CD4-positive, alpha-beta T cell (primary cell): ENCODE data around the gene DTNB. TPM values are rescaled to one million over a fixed set of nuclear protein-coding genes. Genes with fewer than 3 reads are reported as not detected.
A peak's percentile ranks its signal among the peaks of the same experiment; 100 is the strongest.

Experiments
- ATAC-seq: fragments of 200-7000 bp; cut with Tn5 transposase; one replicate; pipeline ENCODE4 v1.10.0; 2022; ENCODE audit warnings: mild to moderate bottlenecking; ENCODE audit not compliant: poor library complexity
- CTCF ChIA-PET: fragments of 350-600 bp; sonication (Branson Sonifier 250); formaldehyde crosslinking; loops from one replicate; lab custom pipeline; 2021; ENCODE audit warnings: antibody characterized with exemption, inconsistent platforms; lab: Charles Lee
- POLR2A ChIA-PET: fragments of 350-600 bp; sonication (Branson Sonifier 250); formaldehyde crosslinking; loops from one replicate; lab custom pipeline; 2021; ENCODE audit warnings: antibody characterized with exemption, inconsistent platforms; lab: Charles Lee
- DNase-seq, 14 experiments: peaks; one replicate each; pipeline ENCODE4 v3.0.0-alpha.2; 2013 to 2020; ENCODE audit warnings: mixed read lengths in 2 of 14
- H3K27ac ChIP-seq, 2 donors: one replicate each; pipeline versions ENCODE4 v1.5.1 to v1.7.0; 2013; ENCODE audit warnings: low read length in 2 of 2, low read depth in 1 of 2, mild to moderate bottlenecking in 1 of 2
- H3K27me3 ChIP-seq, 2 experiments: 1 replicate in 1 of 2; 2 replicates in 1 of 2; pipeline versions ENCODE4 v1.6.1 to v1.7.0; 2013; ENCODE audit warnings: low read length in 2 of 2, control low read depth in 1 of 2, mild to moderate bottlenecking in 1 of 2, moderate library complexity in 1 of 2; ENCODE audit not compliant: insufficient read depth in 2 of 2, control insufficient read depth in 1 of 2
- H3K36me3 ChIP-seq: one replicate; pipeline ENCODE4 v1.6.1; 2013; ENCODE audit warnings: low read length, control low read depth; ENCODE audit not compliant: insufficient read depth
- H3K4me1 ChIP-seq: one replicate; pipeline ENCODE4 v1.6.1; 2013; ENCODE audit warnings: low read length, control low read depth; ENCODE audit not compliant: insufficient read depth
- H3K4me3 ChIP-seq: one replicate; pipeline ENCODE4 v1.5.1; 2013; ENCODE audit warnings: mild to moderate bottlenecking, low read length, moderate library complexity
- H3K9me3 ChIP-seq, 2 experiments: 1 replicate in 1 of 2; 2 replicates in 1 of 2; pipeline versions ENCODE4 v1.6.1 to v1.7.0; 2013; ENCODE audit warnings: low read length in 2 of 2, mild to moderate bottlenecking in 2 of 2, control low read depth in 1 of 2, moderate library complexity in 1 of 2; ENCODE audit not compliant: control insufficient read depth in 1 of 2, insufficient read depth in 1 of 2
- H3K27ac Mint-ChIP-seq: one replicate; pipeline ENCODE4 v1.8.0; 2020; ENCODE audit warnings: mixed read lengths
- H3K27me3 Mint-ChIP-seq: one replicate; pipeline ENCODE4 v1.8.0; 2021; ENCODE audit warnings: mixed read lengths
- H3K36me3 Mint-ChIP-seq: one replicate; pipeline ENCODE4 v1.8.0; 2021; ENCODE audit warnings: low read depth, mixed read lengths
- H3K4me1 Mint-ChIP-seq: one replicate; pipeline ENCODE4 v1.8.0; 2021; ENCODE audit warnings: low read depth, mixed read lengths
- H3K4me3 Mint-ChIP-seq: one replicate; pipeline ENCODE4 v1.8.0; 2020; ENCODE audit warnings: mild to moderate bottlenecking, mixed read lengths
- H3K9me3 Mint-ChIP-seq: one replicate; pipeline ENCODE4 v1.8.0; 2020; ENCODE audit warnings: mixed read lengths
- CTCF ChIP-seq: fragments of 200-600 bp; IDR thresholded peaks from one replicate; pipeline ENCODE4 v1.8.0; 2022; ENCODE audit warnings: antibody characterized with exemption, mild to moderate bottlenecking
- intact Hi-C, 2 experiments: fragments of 100-400 bp; cut with DNase I in 1 of 2; cut with micrococcal nuclease in 1 of 2; formaldehyde crosslinking; loops; one replicate each; pipeline versions ENCODE4 v1.15.1 to v1.9.0; 2023 to 2025; cut with DNase I, micrococcal nuclease
- total RNA-seq, 174 experiments: library from RNA in 2 of 174; stranded (reverse) in 2 of 174; gene quantifications; one replicate each; pipeline ENCODE4 v1.2.3 and lab custom pipeline; 2021 to 2026

Gene DTNB
- total RNA-seq, 2 experiments from 2014 or later, result 30.1 to 33.6 TPM

- Mint-ChIP-seq H3K4me3 (no peak overlapping the region), H3K9me3 (no peaks in the 10 kb centered on the region), H3K4me1 (peaks cover 4% of the 10 kb centered on the region), H3K36me3 (no peaks in the 10 kb centered on the region), H3K27me3 (peaks cover 4% of the 10 kb centered on the region), H3K27ac (no peak overlapping the region)
- Histone ChIP-seq H3K4me1 (no peaks in the 10 kb centered on the region), H3K36me3 (no peaks in the 10 kb centered on the region), H3K27ac (no peak overlapping the region), H3K4me3 (no peak overlapping the region), H3K9me3 (no peaks in the 10 kb centered on the region), H3K27me3 (no peaks in the 10 kb centered on the region)
- no peak for DNase-seq
- TF ChIP-seq CTCF, result no peak
- ChIA-PET POLR2A (no interaction called here), CTCF (interaction anchor here (4.4 kb wide), 1 partner anchor 94 kb away, joined by 45 read pairs; no protein-coding TSS in a partner anchor)
- ATAC-seq, result no peak
- intact Hi-C loops, result no loop called here
These were observed 28.4 kb upstream of the DTNB start for GRCh38 chr2:25701801-25702200.

DNA sequence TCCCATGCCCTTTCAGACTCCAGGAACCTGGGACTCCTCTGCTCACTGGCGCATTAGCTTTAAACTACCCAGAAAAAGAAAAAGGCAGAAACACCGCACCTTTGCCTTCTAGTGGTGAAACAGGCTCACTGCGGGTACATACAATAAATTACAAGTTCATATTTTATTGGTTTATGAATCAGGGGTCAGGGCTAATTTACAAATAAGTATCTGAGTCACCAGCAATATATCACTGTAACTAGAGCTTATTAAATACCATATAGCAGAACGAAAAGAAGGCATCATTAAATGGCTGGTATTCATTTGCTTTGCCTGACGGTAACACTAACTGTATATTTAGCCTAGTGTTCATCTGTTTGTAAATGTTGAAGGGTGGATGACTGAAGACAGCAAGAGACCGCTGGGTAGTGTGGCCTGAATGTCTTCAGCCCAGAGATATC lies 26.9 kb upstream of the DTNB start:
- Mint-ChIP-seq H3K36me3 (no peaks in the 10 kb centered on the region), H3K4me1 (peaks cover 4% of the 10 kb centered on the region), H3K27me3 (peaks cover 4% of the 10 kb centered on the region), H3K27ac (no peak overlapping the region), H3K4me3 (no peak overlapping the region), H3K9me3 (no peaks in the 10 kb centered on the region)
- Histone ChIP-seq H3K4me3 (no peak overlapping the region), H3K36me3 (no peaks in the 10 kb centered on the region), H3K27me3 (no peaks in the 10 kb centered on the region), H3K4me1 (no peaks in the 10 kb centered on the region), H3K9me3 (no peaks in the 10 kb centered on the region), H3K27ac (no peak overlapping the region)
- ChIA-PET CTCF (interaction anchor here (0.7 to 4.4 kb wide), 7 partner anchors 28 to 386 kb away, joined by 3 to 45 read pairs (median 3); no protein-coding TSS in a partner anchor), POLR2A (interaction anchor here (1.3 to 2.0 kb wide), 2 partner anchors 43 to 94 kb away, joined by 3 to 10 read pairs; no protein-coding TSS in a partner anchor)
- peak; percentile 77 for TF ChIP-seq CTCF
- intact Hi-C loops, result loop anchor here (1.0 kb wide), 2 partner anchors 27 to 93 kb away; partner anchors contain the start of gene DTNB (in 1 of the 2)
- ATAC-seq, result peak; percentile 70
- DNase-seq, result peak in 8 of 14 experiments; percentile 4 to 55 (median 26)

DNA sequence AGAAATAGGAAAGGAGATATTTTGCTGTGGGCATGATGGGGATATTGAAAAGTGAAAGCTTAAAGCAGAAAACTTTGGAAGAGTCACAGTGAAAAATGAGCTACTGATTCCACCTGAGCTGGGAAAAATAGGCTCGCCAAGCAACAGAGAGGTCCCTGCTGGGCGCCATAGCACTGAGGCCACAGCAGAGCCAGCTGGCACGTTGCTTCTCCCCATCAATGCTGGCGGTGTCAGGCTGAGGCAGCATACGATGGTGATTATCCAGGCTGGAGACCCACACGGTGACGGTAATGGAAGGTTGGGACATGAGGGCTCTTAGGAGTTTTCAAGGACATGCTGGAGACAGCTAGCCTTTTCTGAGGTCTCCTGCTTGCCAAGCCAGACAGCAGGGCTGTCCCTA lies 25.8 kb upstream of the DTNB start:
- no peak for TF ChIP-seq CTCF
- CTCF ChIA-PET, result interaction anchor here (4.4 kb wide), 1 partner anchor 92 kb away, joined by 45 read pairs; no protein-coding TSS in a partner anchor
- peaks cover 4% of the 10 kb centered on the region for H3K27me3 Mint-ChIP-seq
- DNase-seq, result no peak
- Histone ChIP-seq H3K27ac (no peak overlapping the region), H3K36me3 (no peaks in the 10 kb centered on the region), H3K4me3 (no peak overlapping the region), H3K9me3 (no peaks in the 10 kb centered on the region), H3K27me3 (no peaks in the 10 kb centered on the region), H3K4me1 (no peaks in the 10 kb centered on the region)
- no peaks in the 10 kb centered on the region for H3K36me3 Mint-ChIP-seq
- H3K27ac Mint-ChIP-seq, result no peak overlapping the region
- H3K4me1 Mint-ChIP-seq, result peaks cover 4% of the 10 kb centered on the region
- H3K9me3 Mint-ChIP-seq, result no peaks in the 10 kb centered on the region
- POLR2A ChIA-PET, result interaction anchor here (1.5 to 2.0 kb wide), 2 partner anchors 11 to 93 kb away, joined by 5 to 10 read pairs; no protein-coding TSS in a partner anchor
- intact Hi-C loops, result no loop called here
- no peak for ATAC-seq
- H3K4me3 Mint-ChIP-seq, result no peak overlapping the region
